HepG2 (cell line): ENCODE data around the gene JPH4. TPM values are rescaled to one million over a fixed set of nuclear protein-coding genes. Genes with fewer than 3 reads are reported as not detected.

Experiments used
- AFF4 ChIP-seq: sonication (generic); formaldehyde crosslinking; IDR thresholded peaks from 2 replicates; pipeline ENCODE4 v1.4.0; 2020; ENCODE audit warnings: missing genetic modification reagents
- GLI4 ChIP-seq: sonication (generic); formaldehyde crosslinking; IDR thresholded peaks from 2 replicates; pipeline ENCODE4 v1.5.1; 2020; ENCODE audit warnings: missing genetic modification reagents, mild to moderate bottlenecking, moderate library complexity, borderline replicate concordance
- KMT2A ChIP-seq: sonication (generic); formaldehyde crosslinking; IDR thresholded peaks from 2 replicates; pipeline ENCODE4 v1.4.0; 2020; ENCODE audit warnings: missing genetic modification reagents
- NR0B2 ChIP-seq: sonication (generic); formaldehyde crosslinking; IDR thresholded peaks from 2 replicates; pipeline ENCODE4 v1.4.0; 2020; ENCODE audit warnings: mild to moderate bottlenecking, missing genetic modification reagents
- NRL ChIP-seq: sonication (generic); formaldehyde crosslinking; IDR thresholded peaks from 2 replicates; pipeline ENCODE4 v1.5.0; 2020; ENCODE audit warnings: missing genetic modification reagents, mild to moderate bottlenecking, moderate library complexity, borderline replicate concordance
- SNRNP70 ChIP-seq: fragments of 200-400 bp; formaldehyde crosslinking; IDR thresholded peaks from 2 replicates; pipeline ENCODE4 v1.6.1; 2017; ENCODE audit warnings: mild to moderate bottlenecking, low read depth, low read length, moderate library complexity
- ZHX1 ChIP-seq: sonication (generic); formaldehyde crosslinking; IDR thresholded peaks from 2 replicates; pipeline ENCODE4 v1.8.1; 2022; ENCODE audit warnings: low read depth, mild to moderate bottlenecking, missing genetic modification reagents
- ZNF414 ChIP-seq: sonication (generic); formaldehyde crosslinking; IDR thresholded peaks from 2 replicates; pipeline ENCODE4 v1.5.0; 2020; ENCODE audit warnings: missing genetic modification reagents
- ZNF543 ChIP-seq: sonication (generic); formaldehyde crosslinking; IDR thresholded peaks from 2 replicates; pipeline ENCODE4 v1.4.0; 2020; ENCODE audit warnings: mild to moderate bottlenecking, missing genetic modification reagents
- ZNF619 ChIP-seq: sonication (generic); formaldehyde crosslinking; IDR thresholded peaks from 2 replicates; pipeline ENCODE4 v1.4.0; 2020; ENCODE audit warnings: mild to moderate bottlenecking, missing genetic modification reagents
- ZNF646 ChIP-seq: sonication (generic); formaldehyde crosslinking; IDR thresholded peaks from 2 replicates; pipeline ENCODE4 v1.9.0; 2021; ENCODE audit warnings: mild to moderate bottlenecking, missing genetic modification reagents
- ZNF749 ChIP-seq: sonication (generic); formaldehyde crosslinking; IDR thresholded peaks from 2 replicates; pipeline ENCODE4 v1.8.0; 2022; ENCODE audit warnings: mild to moderate bottlenecking, missing genetic modification reagents, moderate library complexity, borderline replicate concordance
- polyA plus RNA-seq, 8 experiments: library from polyadenylated mRNA; depleted of rRNA in 3 of 8; stranded (reverse) in 7 of 8; unstranded in 1 of 8; fragments of >200 nt; fragmentation: Illumina TruSeq in 4 of 8; extraction: Trizol in 4 of 8; gene quantifications; 2 replicates each; pipeline versions ENCODE4 v1.2.1 to v1.2.3, GENCODE V29; 2011 to 2016; ENCODE audit warnings: low read depth in 4 of 8, missing spikeins in 1 of 8, mixed read lengths in 1 of 8; ENCODE audit not compliant: insufficient read depth in 1 of 8
- total RNA-seq, 5 experiments: library from RNA; depleted of rRNA; stranded (reverse); fragments of >200 nt; fragmentation: Illumina TruSeq; extraction: Trizol; gene quantifications; 2 replicates each; pipeline ENCODE4 v1.2.3, GENCODE V29; 2016; ENCODE audit warnings: low read depth in 1 of 5

JPH4 gene
- total and polyA plus RNA-seq, 2 of the 13 experiments (the other 11 are each of a cell fraction or from before 2014, with no cell fraction given): 0.08 to 0.22 TPM

- TF ChIP-seq AFF4 (CRISPR knock-in tag): peak; percentile 40; the same call in 1 of the 2 replicates
- no peak; the same call in 1 of the 2 replicates for TF ChIP-seq ZNF619 (CRISPR knock-in tag)
- 0 out of 2 replicates have a peak, but pooled peaks have one; percentile 15 for TF ChIP-seq ZNF543 (CRISPR knock-in tag)
- no peak for TF ChIP-seq ZNF646 (CRISPR knock-in tag)
- 0 out of 2 replicates have a peak, but pooled peaks have one; percentile 11 for TF ChIP-seq NR0B2 (CRISPR knock-in tag)
- no peak for TF ChIP-seq KMT2A
- TF ChIP-seq ZHX1 (CRISPR knock-in tag): no peak
- 0 out of 2 replicates have a peak, but pooled peaks have one; percentile 76 for TF ChIP-seq ZNF749 (CRISPR knock-in tag)
- peak; percentile 64; the same call in 1 of the 2 replicates for TF ChIP-seq NRL (CRISPR knock-in tag)
- no peak for TF ChIP-seq ZNF414 (CRISPR knock-in tag)
- no peak for TF ChIP-seq SNRNP70
- TF ChIP-seq GLI4 (CRISPR knock-in tag): no peak
These were observed 1.7 kb upstream of the JPH4 start (continued) for GRCh38 chr14:23580152-23580926.
